H9 (cell line): Measurements from ENCODE around the gene ADAMTS17. TPM values are rescaled to one million over a fixed set of nuclear protein-coding genes. Genes with fewer than 3 reads are reported as not detected.
A peak's percentile ranks its signal among the peaks of the same experiment; 100 is the strongest.

Source experiments
- DNase-seq: peaks from one replicate; pipeline ENCODE4 v3.0.0-alpha.2; 2017
- H2AFZ ChIP-seq: one replicate; pipeline ENCODE4 v1.6.1; 2013; ENCODE audit warnings: mild to moderate bottlenecking, low read length, control low read depth, moderate library complexity
- H2AK5ac ChIP-seq: 2 replicates; pipeline ENCODE4 v1.6.1; 2013; ENCODE audit warnings: low read length, control low read depth, mixed read lengths; ENCODE audit not compliant: insufficient read length
- H2BK120ac ChIP-seq: one replicate; pipeline ENCODE4 v1.6.1; 2013; ENCODE audit warnings: low read depth, mild to moderate bottlenecking, low read length, control low read depth, inconsistent platforms; ENCODE audit not compliant: poor library complexity, severe bottlenecking
- H2BK12ac ChIP-seq: 2 replicates; pipeline ENCODE4 v1.6.1; 2013; ENCODE audit warnings: low read length, control low read depth, mixed read lengths, low read depth; ENCODE audit not compliant: insufficient read length
- H2BK15ac ChIP-seq: 2 replicates; pipeline ENCODE4 v1.6.1; 2013; ENCODE audit warnings: low read depth, low read length, control low read depth
- H2BK20ac ChIP-seq: one replicate; pipeline ENCODE4 v1.6.1; 2013; ENCODE audit warnings: low read depth, mild to moderate bottlenecking, low read length, control low read depth, inconsistent platforms; ENCODE audit not compliant: poor library complexity, severe bottlenecking
- H2BK5ac ChIP-seq: 2 replicates; pipeline ENCODE4 v1.6.1; 2013; ENCODE audit warnings: low read length, control low read depth, mixed read lengths; ENCODE audit not compliant: insufficient read length
- H3K14ac ChIP-seq: 2 replicates; pipeline ENCODE4 v1.6.1; 2013; ENCODE audit warnings: low read length, control low read depth; ENCODE audit not compliant: insufficient read depth
- H3K18ac ChIP-seq: 2 replicates; pipeline ENCODE4 v1.6.1; 2013; ENCODE audit warnings: low read depth, mild to moderate bottlenecking, mixed read lengths, low read length, control low read depth; ENCODE audit not compliant: insufficient read length
- H3K23ac ChIP-seq: 2 replicates; pipeline ENCODE4 v1.6.1; 2013; ENCODE audit warnings: low read length, control low read depth, mixed read lengths, low read depth; ENCODE audit not compliant: insufficient read length
- H3K23me2 ChIP-seq: 2 replicates; pipeline ENCODE4 v1.6.1; 2013; ENCODE audit warnings: low read depth, mild to moderate bottlenecking, mixed read lengths, low read length, control low read depth; ENCODE audit not compliant: insufficient read length, poor library complexity, severe bottlenecking
- H3K27ac ChIP-seq: 2 replicates; pipeline ENCODE4 v1.5.1; 2013; ENCODE audit warnings: low read length, control low read depth, mixed read lengths, low read depth; ENCODE audit not compliant: insufficient read length
- H3K27me3 ChIP-seq: 2 replicates; pipeline ENCODE4 v1.6.1; 2013; ENCODE audit warnings: low read length, control low read depth, inconsistent platforms; ENCODE audit not compliant: insufficient read depth
- H3K4ac ChIP-seq: 2 replicates; pipeline ENCODE4 v1.6.1; 2013; ENCODE audit warnings: low read depth, mild to moderate bottlenecking, control low read depth, inconsistent platforms, low read length, moderate library complexity
- H3K4me1 ChIP-seq: 2 replicates; pipeline ENCODE4 v1.6.1; 2013; ENCODE audit warnings: low read length, control low read depth, inconsistent platforms; ENCODE audit not compliant: insufficient read depth
- H3K4me2 ChIP-seq: 2 replicates; pipeline ENCODE4 v1.6.1; 2013; ENCODE audit warnings: low read length, control low read depth, mixed read lengths; ENCODE audit not compliant: insufficient read length, insufficient read depth
- H3K56ac ChIP-seq: 2 replicates; pipeline ENCODE4 v1.6.1; 2013; ENCODE audit warnings: low read depth, mild to moderate bottlenecking, mixed read lengths, low read length, control low read depth; ENCODE audit not compliant: insufficient read length
- H3K79me1 ChIP-seq: 2 replicates; pipeline ENCODE4 v1.6.1; 2013; ENCODE audit warnings: low read depth, mild to moderate bottlenecking, moderate library complexity, low read length, control low read depth, inconsistent platforms; ENCODE audit not compliant: insufficient read depth, poor library complexity, severe bottlenecking
- H3K79me2 ChIP-seq: 2 replicates; pipeline ENCODE4 v1.6.1; 2013; ENCODE audit warnings: low read length, control low read depth, inconsistent platforms; ENCODE audit not compliant: insufficient read depth
- H3K9ac ChIP-seq: 2 replicates; pipeline ENCODE4 v1.6.1; 2013; ENCODE audit warnings: low read length, control low read depth, mixed read lengths; ENCODE audit not compliant: insufficient read length; ENCODE audit errors: extremely low read depth
- H3K9me3 ChIP-seq: one replicate; pipeline ENCODE4 v1.6.1; 2013; ENCODE audit warnings: low read depth, low read length, inconsistent platforms; ENCODE audit not compliant: control insufficient read depth
- H3T11ph ChIP-seq: one replicate; pipeline ENCODE4 v1.6.1; 2013; ENCODE audit warnings: mild to moderate bottlenecking, low read length, control low read depth, inconsistent platforms
- H4K20me1 ChIP-seq: one replicate; pipeline ENCODE4 v1.6.1; 2013; ENCODE audit not compliant: control insufficient read depth, insufficient read length, insufficient read depth
- H4K5ac ChIP-seq: 2 replicates; pipeline ENCODE4 v1.6.1; 2013; ENCODE audit warnings: low read depth, mild to moderate bottlenecking, mixed read lengths, low read length, control low read depth; ENCODE audit not compliant: insufficient read length
- H4K8ac ChIP-seq: replicated peaks from 2 replicates; pipeline ENCODE4 v1.6.1; 2013; ENCODE audit warnings: low read length, control low read depth, mixed read lengths, low read depth; ENCODE audit not compliant: insufficient read length
- H4K91ac ChIP-seq: 2 replicates; pipeline ENCODE4 v1.6.1; 2013; ENCODE audit warnings: low read depth, mild to moderate bottlenecking, moderate library complexity, mixed read lengths, low read length, control low read depth; ENCODE audit not compliant: insufficient read length
- H3K27ac Mint-ChIP-seq, 3 experiments: 2 replicates in 2 of 3; 3 replicates in 1 of 3; pipeline ENCODE4 v1.8.0; 2020 to 2021; ENCODE audit warnings: mixed read lengths in 3 of 3, mild to moderate bottlenecking in 1 of 3, moderate library complexity in 1 of 3
- H3K27me3 Mint-ChIP-seq: 2 replicates; pipeline ENCODE4 v1.8.0; 2021; ENCODE audit warnings: low read depth, mild to moderate bottlenecking, moderate library complexity, mixed read lengths
- H3K36me3 Mint-ChIP-seq, 3 experiments: 2 replicates in 2 of 3; 3 replicates in 1 of 3; pipeline ENCODE4 v1.8.0; 2020 to 2021; ENCODE audit warnings: low read depth in 3 of 3, mixed read lengths in 3 of 3; ENCODE audit not compliant: insufficient read depth in 1 of 3
- H3K4me1 Mint-ChIP-seq, 2 experiments: 2 replicates each; pipeline ENCODE4 v1.8.0; 2020; ENCODE audit warnings: mixed read lengths in 2 of 2
- H3K4me3 Mint-ChIP-seq, 2 experiments: 2 replicates in 1 of 2; 3 replicates in 1 of 2; pipeline ENCODE4 v1.8.0; 2020 to 2021; ENCODE audit warnings: mild to moderate bottlenecking in 2 of 2, mixed read lengths in 2 of 2, moderate library complexity in 1 of 2
- H3K9me3 Mint-ChIP-seq, 2 experiments: 2 replicates in 1 of 2; 3 replicates in 1 of 2; pipeline ENCODE4 v1.8.0; 2020; ENCODE audit warnings: mild to moderate bottlenecking in 2 of 2, mixed read lengths in 2 of 2, moderate library complexity in 1 of 2
- CTCF ChIP-seq: fragments of 200-600 bp; sonication (generic); conservative IDR thresholded peaks from 3 replicates; pipeline ENCODE4 v1.8.0; 2021; ENCODE audit warnings: antibody characterized with exemption, mild to moderate bottlenecking
- WGBS: extraction: QIAGEN DNeasy Blood & Tissue Kit; methylation state at CpG from one replicate; pipeline ENCODE4 v1.1.7; 2013; ENCODE audit warnings: missing lambda C conversion rate, low lambda C conversion rate, mixed read lengths; ENCODE audit not compliant: insufficient read length; ENCODE audit errors: extremely low coverage; 5-methylcytosine and 5-hydroxymethylcytosine counted together
- total RNA-seq: library from RNA; stranded (reverse); gene quantifications from 2 replicates; pipeline ENCODE4 v1.2.1, GENCODE V29; 2021

ADAMTS17 gene
- total RNA-seq, 1 experiment from 2014 or later = 2.9 TPM

GRCh38 chr15:99930696-99931095 lies 411.1 kb downstream of the ADAMTS17 start:
- peaks cover 51% of the 10 kb centered on the region for H3K27me3 Mint-ChIP-seq
- H3K27me3 ChIP-seq = peaks cover 8% of the 10 kb centered on the region; the same call in 1 of the 2 replicates
- no peak overlapping the region for H4K91ac ChIP-seq
- H3K9me3 ChIP-seq = no peaks in the 10 kb centered on the region
- H2AFZ ChIP-seq = no peak overlapping the region
- no peak overlapping the region for H3K23ac ChIP-seq
- H4K5ac ChIP-seq = no peak overlapping the region
- no peak overlapping the region for H2BK5ac ChIP-seq
- no peaks in the 10 kb centered on the region for H4K20me1 ChIP-seq
- no peaks in the 10 kb centered on the region for H3K23me2 ChIP-seq
- no peaks in the 10 kb centered on the region for H3K79me1 ChIP-seq
- no peak overlapping the region for H3K56ac ChIP-seq
- H3K79me2 ChIP-seq = no peaks in the 10 kb centered on the region
- H2AK5ac ChIP-seq = no peak overlapping the region
- peak overlapping the region in 1 of 2 experiments; percentile 16; a peak in 1 of 5 replicates for H3K4me3 Mint-ChIP-seq
- no peak overlapping the region for H3K14ac ChIP-seq
- H3K4me1 Mint-ChIP-seq = peaks cover 17 to 26% of the 10 kb centered on the region in 2 experiments
- H3K9ac ChIP-seq = no peak overlapping the region
- no peaks in the 10 kb centered on the region; the same call in none of the 2 replicates for H3K4me1 ChIP-seq
- no peak overlapping the region for H3K4ac ChIP-seq
- H3T11ph ChIP-seq = no peak overlapping the region
- H2BK12ac ChIP-seq = no peak overlapping the region
- no peak overlapping the region for H2BK20ac ChIP-seq
- no CpG with 5 or more reads among the region's 1 CpG for WGBS
- no peak overlapping the region for H3K18ac ChIP-seq
- no peak for TF ChIP-seq CTCF
- no peak overlapping the region for H4K8ac ChIP-seq
- no peak overlapping the region for H2BK120ac ChIP-seq
- H3K9me3 Mint-ChIP-seq = peaks cover 4 to 7% of the 10 kb centered on the region in 2 experiments; a peak in 3 of 5 replicates
- no peak overlapping the region for H3K27ac Mint-ChIP-seq
- no peak for DNase-seq
- H3K4me2 ChIP-seq = no peak overlapping the region
- H3K36me3 Mint-ChIP-seq = no peaks in the 10 kb centered on the region
- H2BK15ac ChIP-seq = no peak overlapping the region
- no peak overlapping the region for H3K27ac ChIP-seq
